ENCODE measurements around the gene IGF2BP2.
"Not testable (repeated sequence)": the region's sequence is repeated elsewhere in the genome, so short reads cannot be mapped to it uniquely, and the experiment has no call there.

Gene IGF2BP2

DNA sequence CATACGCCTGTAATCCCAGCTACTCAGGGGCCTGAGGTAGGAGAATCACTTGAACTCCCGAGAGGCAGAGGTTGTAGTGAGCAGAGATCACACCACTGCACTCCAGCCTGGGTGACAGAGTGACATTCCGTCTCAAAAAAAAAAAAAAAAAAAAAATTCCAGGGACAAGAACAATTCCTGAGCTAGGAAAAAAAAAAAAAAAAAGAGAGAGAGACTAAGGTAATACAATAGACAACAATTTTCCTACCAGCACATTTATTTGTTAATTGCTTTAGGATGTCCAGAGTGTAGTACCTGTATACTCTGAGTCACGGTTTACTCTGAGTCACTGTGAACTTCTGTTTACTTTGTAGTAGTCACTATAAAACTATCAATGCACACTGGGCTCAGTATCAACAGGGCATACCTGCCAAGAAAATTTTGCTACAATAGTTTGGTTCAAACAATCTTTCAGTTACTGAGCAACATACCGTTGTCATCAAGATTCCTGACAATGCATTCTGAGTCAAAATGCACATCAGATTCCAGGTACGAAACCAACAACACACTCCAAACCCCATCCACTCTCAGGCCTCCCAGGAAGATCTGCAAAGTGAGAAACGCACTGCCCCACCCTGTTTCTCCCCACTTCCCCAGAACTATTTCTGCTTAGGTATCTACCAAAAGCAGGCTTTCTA is 28.3 kb downstream of the IGF2BP2 start:
- H3K4me1 Mint-ChIP-seq, result peaks cover 11% of the 10 kb centered on the region
- H3K9me3 Mint-ChIP-seq, result no peaks in the 10 kb centered on the region
- DNase-seq (no peak), ATAC-seq (peak; percentile 73)
- H3K4me3 Mint-ChIP-seq, result no peak overlapping the region
- peaks cover 11% of the 10 kb centered on the region for H3K27me3 Mint-ChIP-seq
- H3K27ac Mint-ChIP-seq, result peak overlapping the region in 1 of 2 donors; percentile 42

DNA sequence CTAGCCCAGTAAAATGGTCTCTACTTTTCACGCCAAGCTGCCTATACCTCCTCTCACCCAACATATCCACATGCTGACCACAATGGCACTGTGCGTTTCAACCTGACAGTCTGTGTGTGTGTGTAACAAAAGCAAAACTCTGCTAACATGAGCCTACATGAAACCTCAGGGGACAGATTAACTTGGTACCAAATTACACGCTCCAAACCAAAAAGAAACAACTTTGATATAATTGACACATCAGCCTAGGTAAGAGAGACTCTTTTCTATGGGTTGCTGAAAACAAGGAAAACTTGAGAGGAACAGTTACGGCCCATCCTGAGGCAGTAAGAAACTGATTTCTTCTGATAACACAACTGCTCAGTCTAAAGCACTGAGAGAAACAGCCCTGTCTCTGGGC is 31.5 kb downstream of the IGF2BP2 start:
- no peak overlapping the region for H3K4me3 Mint-ChIP-seq
- peaks cover 23% of the 10 kb centered on the region for H3K27me3 Mint-ChIP-seq
- DNase-seq (no peak), ATAC-seq (no peak)
- H3K27ac Mint-ChIP-seq, result no peak overlapping the region
- peaks cover 11% of the 10 kb centered on the region for H3K4me1 Mint-ChIP-seq
- no peaks in the 10 kb centered on the region for H3K9me3 Mint-ChIP-seq

DNA sequence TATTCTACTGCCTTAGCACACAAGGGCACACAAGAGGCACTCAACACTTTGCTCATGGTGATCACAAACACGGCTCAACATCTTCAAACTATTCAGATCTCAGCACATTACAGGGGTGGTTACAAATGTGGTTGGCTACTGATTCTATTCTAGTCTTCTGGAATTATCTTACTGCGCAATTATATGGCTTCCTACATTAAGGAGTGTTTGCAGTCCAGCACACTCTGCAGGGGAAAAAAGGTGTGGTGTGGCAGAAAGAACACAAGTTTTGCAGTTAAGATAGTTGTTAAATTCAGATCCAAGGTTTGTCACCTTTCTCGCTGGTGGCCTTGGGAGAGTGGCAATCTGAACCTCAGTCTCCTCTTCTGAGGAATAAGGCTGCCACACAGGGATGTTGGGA is 31.9 kb downstream of the IGF2BP2 start:
- no peak for DNase-seq
- Mint-ChIP-seq H3K4me3 (no peak overlapping the region), H3K4me1 (peaks cover 11% of the 10 kb centered on the region), H3K27ac (no peak overlapping the region), H3K9me3 (no peaks in the 10 kb centered on the region), H3K27me3 (peaks cover 23% of the 10 kb centered on the region)
- ATAC-seq, result no peak

DNA sequence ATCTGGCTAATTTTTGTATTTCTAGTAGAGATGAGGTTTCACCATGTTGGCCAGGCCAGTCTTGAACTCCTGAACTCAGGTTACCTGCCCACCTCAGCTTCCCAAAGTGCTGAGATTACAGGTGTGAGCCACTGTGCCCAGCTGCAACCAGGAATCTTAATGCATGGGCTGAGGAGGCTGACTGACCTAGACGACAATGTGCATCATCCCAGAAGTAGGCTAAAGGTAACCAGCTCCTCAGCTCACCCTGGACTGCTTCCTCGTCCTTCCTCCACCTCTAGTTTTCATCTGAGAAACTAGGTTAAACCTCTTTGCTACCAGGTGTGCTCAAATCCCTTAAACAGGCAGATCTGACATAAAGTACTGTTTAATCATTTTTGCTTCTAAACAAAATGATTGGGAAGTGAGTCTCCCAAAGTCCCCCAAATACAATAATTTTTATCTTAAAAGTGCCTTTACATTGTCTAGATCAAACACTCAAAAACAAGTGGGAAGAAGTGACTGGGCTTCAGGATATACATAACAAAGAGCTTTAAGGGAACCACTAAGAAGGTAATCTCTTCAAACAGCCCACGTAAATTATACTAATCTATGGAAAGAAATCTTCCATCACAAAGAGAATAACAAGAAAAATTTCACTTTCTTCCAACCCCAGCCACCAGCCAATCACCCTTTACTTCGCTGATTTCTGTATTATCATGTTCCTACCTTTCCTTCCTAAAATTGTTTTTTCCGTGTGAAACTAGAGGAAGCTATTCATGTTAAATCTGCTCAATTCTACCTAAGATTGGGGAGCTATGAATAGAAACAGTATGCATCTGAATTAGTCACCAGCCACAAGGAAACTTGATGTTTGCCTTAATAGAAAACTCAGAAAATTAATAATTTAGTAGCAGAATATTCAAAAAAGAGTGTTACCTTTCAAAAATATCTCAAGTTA is 34.7 kb downstream of the IGF2BP2 start:
- Mint-ChIP-seq H3K27ac (no peak overlapping the region), H3K4me1 (peaks cover 9% of the 10 kb centered on the region), H3K4me3 (no peak overlapping the region), H3K9me3 (no peaks in the 10 kb centered on the region), H3K27me3 (peaks cover 15% of the 10 kb centered on the region)
- ATAC-seq (no peak), DNase-seq (no peak)

DNA sequence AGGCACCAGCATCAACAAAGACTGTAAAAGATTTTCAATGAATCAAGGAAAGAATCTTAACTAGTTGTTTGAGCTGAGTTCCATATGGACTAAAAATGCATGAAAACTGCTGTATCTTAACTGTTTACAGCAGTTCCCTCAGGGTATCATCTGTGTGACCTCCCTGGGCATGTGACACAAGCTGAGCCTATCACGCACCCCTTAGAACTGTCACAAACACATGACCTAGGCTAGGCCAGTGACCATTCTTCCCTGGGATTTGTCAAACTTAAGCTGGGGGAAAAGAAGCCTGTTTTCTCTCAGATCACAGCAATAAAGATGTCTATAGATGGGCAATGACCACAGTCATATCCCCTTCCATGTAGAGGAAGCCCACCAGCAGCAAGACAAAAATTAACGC is 35.7 kb downstream of the IGF2BP2 start:
- Mint-ChIP-seq H3K4me3 (no peak overlapping the region), H3K9me3 (no peaks in the 10 kb centered on the region), H3K4me1 (no peaks in the 10 kb centered on the region), H3K27ac (no peak overlapping the region), H3K27me3 (peaks cover 15% of the 10 kb centered on the region)
- DNase-seq, result no peak
- no peak for ATAC-seq

DNA sequence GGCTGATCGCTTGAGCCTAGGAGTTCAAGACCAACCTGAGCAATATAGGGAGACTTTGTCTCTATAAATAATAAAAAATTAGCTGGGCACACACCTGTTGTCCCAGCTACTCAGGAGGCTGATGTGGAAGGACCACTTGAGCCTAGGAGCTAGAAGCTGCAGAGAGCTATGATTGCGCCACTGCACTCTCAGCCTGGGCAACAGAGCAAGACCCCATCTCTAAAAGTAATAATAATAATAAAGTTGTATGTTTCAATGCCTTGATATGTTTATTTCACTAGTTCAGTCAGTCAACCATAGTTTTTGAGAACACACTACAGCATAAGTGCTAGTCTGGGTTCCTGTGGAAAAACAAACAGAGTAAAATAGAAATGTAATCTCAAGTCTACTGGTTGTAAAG is 36.5 kb downstream of the IGF2BP2 start:
- no peak overlapping the region for H3K27ac Mint-ChIP-seq
- H3K4me1 Mint-ChIP-seq, result no peaks in the 10 kb centered on the region
- no peak overlapping the region for H3K4me3 Mint-ChIP-seq
- no peak for DNase-seq
- peaks cover 15% of the 10 kb centered on the region for H3K27me3 Mint-ChIP-seq
- no peak for ATAC-seq
- no peaks in the 10 kb centered on the region for H3K9me3 Mint-ChIP-seq

DNA sequence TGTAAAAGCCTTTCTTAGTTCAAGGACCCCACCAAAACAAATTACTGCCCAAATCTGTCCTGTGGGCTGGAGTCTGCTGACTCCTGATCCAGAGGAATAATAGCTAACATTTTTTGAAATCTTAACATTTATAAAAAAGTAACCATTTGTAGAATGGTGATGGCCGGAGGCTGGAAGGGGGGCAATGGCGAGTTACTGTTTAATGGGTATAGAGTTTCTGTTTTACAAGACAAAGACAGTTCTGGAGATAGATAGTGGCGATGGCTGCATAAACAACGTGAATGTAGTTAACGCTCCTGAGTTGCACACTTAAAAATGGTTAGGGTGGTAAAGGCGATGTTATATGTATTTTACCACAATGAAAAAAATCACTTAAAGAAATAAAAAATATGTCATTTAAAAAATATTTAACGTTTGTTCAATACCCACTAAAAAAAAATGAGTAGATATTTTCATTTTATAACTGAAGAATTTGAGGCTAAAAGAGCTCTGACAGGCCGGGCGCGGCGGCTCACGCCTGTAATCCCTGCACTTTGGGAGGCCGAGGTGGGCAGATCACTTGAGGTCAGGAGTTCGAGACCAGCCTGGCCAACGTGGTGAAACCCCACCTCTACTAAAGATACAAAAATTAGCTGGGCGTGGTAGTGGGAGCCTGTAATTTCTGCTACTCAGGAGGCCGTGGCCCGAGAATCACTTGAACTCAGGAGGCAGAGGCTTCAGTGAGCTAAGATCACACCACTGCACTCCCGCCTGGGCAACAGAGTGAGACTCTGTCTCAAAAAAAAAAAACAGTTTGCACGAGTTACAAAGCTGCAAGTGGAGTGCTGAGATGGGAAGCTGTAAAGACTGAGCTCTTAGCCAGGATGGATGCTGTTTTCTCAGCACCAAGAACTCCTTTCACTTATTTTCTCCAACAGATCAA is 37.6 kb downstream of the IGF2BP2 start:
- no peak for ATAC-seq
- Mint-ChIP-seq H3K4me1 (no peaks in the 10 kb centered on the region), H3K4me3 (no peak overlapping the region), H3K27ac (no peak overlapping the region), H3K9me3 (no peaks in the 10 kb centered on the region), H3K27me3 (peaks cover 16% of the 10 kb centered on the region)
- no peak for DNase-seq

DNA sequence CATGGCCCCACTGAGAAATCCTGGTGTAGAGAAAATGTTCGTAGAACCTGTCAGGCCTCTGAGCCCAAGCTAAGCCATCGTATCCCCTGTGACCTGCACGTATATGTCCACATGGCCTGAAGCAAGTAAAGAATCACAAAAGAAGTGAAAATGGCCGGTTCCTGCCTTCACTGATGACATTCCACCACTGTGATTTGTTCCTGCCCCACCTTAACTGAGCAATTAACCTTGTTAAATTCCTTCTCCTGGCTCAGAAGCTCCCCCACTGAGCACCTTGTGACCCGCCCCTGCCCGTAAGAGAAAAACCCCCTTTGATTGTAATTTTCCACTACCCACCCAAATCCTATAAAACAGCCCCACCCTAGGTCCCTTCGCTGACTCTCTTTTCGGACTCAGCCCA is 38.6 kb downstream of the IGF2BP2 start:
- peaks cover 17% of the 10 kb centered on the region for H3K27me3 Mint-ChIP-seq
- DNase-seq, H3K9me3 Mint-ChIP-seq, ATAC-seq, H3K27ac Mint-ChIP-seq, H3K4me3 Mint-ChIP-seq, H3K4me1 Mint-ChIP-seq: not testable (repeated sequence)

DNA sequence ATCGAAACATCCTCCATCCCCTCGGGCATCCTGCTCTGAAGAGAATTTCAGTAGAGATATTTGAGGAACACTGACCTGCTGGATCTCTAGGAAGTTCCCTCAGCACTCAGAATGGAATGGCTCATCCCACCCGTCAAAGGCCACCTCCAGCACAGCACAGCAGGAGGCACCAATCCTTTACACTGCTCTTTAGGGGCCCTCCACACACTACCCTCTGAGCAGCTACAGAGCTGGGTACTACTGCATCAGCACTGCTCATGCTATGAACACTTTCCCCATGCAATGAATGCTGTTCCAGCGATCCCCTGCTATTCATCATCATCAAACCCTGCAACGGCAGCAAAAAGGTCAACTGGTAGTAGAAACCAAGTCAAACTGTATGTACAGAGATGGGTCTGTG is 40.5 kb downstream of the IGF2BP2 start:
- DNase-seq (no peak), ATAC-seq (no peak)
- Mint-ChIP-seq H3K4me1 (no peaks in the 10 kb centered on the region), H3K27ac (no peak overlapping the region), H3K27me3 (peaks cover 8% of the 10 kb centered on the region), H3K9me3 (no peaks in the 10 kb centered on the region), H3K4me3 (no peak overlapping the region)

DNA sequence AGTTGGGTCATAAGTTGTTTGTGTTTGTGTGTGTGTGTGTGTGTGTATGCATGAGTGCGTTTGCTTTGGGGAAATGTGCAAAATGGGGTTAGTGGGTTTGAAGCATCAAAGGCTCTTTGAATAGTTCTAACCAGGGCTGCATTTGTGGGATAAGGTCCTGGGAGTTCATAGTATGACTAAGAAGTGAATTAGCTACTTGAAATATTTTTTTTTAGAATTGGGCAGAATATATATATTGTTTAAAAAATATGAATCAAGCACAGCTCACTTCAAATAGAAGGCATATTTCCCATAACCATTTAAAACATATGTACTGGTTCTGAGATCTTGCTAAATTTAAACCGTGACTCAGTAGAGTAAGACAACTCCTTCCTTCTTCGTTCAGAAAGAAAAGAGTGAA is 43.1 kb downstream of the IGF2BP2 start:
- Mint-ChIP-seq H3K4me1 (no peaks in the 10 kb centered on the region), H3K9me3 (no peaks in the 10 kb centered on the region), H3K4me3 (no peak overlapping the region), H3K27me3 (peaks cover 8% of the 10 kb centered on the region), H3K27ac (no peak overlapping the region)
- ATAC-seq (no peak), DNase-seq (no peak)

DNA sequence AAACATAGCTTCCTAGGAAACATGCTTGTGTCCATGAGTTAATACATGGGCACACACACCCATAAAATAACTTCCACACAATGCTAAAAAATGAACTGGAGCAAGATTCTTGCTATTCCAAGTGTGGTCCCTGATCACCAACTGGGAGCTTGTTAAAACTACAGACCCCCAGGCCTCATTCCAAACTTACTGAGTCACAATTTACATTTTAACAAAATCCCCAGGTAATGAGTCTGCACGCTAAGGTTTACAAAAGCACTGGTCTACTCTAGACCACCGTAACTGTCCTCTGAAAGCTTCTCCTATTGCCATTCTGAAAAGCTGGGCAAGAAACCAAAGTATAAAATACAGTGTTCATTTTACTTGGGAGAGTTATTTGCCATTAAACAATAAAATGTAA is 45.4 kb downstream of the IGF2BP2 start:
- DNase-seq, result no peak
- Mint-ChIP-seq H3K27ac (no peak overlapping the region), H3K4me3 (no peak overlapping the region), H3K27me3 (peaks cover 8% of the 10 kb centered on the region), H3K9me3 (no peaks in the 10 kb centered on the region), H3K4me1 (no peaks in the 10 kb centered on the region)
- no peak for ATAC-seq

DNA sequence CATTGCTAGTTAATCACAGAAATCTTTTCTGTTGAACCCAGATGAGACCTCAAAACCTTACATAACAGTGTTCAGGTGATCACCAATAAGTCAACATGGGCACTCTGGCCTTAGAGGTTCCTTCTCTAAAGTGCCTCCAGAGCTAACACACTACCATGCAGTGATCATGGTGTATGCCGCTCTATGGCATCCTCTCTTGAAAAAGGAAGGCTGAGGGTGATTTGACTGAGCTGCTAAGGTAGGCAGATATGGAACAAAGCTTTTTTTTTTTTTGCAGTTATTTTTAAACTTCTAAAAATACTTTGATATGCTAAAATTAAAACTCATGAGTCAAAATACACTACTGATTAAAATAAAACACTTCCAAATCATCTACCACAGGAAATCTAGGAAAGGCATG is 46.0 kb downstream of the IGF2BP2 start:
- DNase-seq, result no peak
- ATAC-seq, result no peak
- Mint-ChIP-seq H3K27ac (no peak overlapping the region), H3K9me3 (no peaks in the 10 kb centered on the region), H3K4me1 (peaks cover 3% of the 10 kb centered on the region), H3K27me3 (peaks cover 8% of the 10 kb centered on the region), H3K4me3 (no peak overlapping the region)

DNA sequence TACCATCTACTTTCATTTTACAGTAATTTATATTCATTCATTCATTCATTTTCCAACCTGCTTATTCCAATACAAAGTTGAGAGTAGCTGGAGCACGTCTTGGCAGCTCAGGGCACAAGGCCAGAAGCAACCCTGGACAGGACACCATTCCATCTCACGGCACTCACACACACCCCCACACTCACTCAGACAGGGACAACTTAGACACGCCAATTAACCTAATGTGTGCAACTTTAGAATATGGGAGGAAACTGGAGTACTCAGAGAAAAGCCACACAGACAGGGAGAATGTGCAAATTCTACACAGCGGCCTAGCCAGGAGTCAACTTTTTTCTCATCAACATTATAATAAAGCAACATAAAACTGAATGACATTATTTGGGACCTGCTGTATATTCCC is 46.7 kb downstream of the IGF2BP2 start:
- Mint-ChIP-seq H3K4me3 (no peak overlapping the region), H3K4me1 (peaks cover 6% of the 10 kb centered on the region), H3K27ac (no peak overlapping the region), H3K27me3 (peaks cover 8% of the 10 kb centered on the region), H3K9me3 (no peaks in the 10 kb centered on the region)
- ATAC-seq, result no peak
- no peak for DNase-seq

DNA sequence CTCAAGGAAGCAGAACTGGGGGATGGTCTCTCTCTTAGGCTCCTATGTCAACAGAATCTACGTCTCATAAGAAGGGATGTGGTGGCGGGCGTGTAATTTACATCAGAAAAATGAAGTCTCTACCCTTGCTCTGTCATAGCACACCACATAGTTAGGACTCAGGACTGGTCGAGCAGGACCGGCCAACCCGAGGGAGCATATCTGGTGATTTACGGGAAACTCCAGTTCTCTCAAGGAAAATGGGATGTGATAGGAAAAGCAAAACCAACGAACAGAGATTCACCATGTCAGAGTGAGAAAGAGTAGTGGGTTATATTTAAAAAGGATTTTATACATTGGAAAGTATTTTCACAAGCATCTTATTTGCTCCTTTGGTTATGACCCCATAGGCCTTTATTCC is 54.7 kb downstream of the IGF2BP2 start:
- peaks cover 9% of the 10 kb centered on the region for H3K27me3 Mint-ChIP-seq

DNA sequence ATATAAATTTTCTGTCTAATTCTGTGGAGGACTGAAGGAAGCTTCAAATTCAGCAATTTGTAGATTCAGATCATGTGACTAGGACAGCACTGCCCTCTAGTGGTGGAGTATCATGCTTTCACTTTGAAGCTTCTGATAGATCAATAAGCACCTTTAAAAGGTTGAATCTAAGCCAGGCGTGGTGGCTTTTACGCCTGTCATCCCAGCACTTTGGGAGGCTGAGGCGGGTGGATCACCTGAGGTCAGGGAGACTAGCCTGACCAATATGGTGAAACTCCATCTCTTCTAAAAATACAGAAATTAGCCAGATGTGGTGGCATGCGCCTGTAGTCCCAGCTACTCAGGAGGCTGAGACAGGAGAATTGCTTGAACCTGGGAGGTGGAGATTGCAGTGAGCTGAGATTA is 56.3 kb downstream of the IGF2BP2 start:
- peak overlapping the region in 1 of 2 donors; percentile 79 for H3K27ac Mint-ChIP-seq
- not testable (repeated sequence) for H3K4me1 Mint-ChIP-seq, H3K9me3 Mint-ChIP-seq, H3K4me3 Mint-ChIP-seq
- DNase-seq (peak; percentile 51 to 52), ATAC-seq (peak; percentile 52)
- H3K27me3 Mint-ChIP-seq, result peaks cover 22% of the 10 kb centered on the region

More for the DNA sequence above, 54.7 kb downstream of the IGF2BP2 start:
- no peak for DNase-seq
- Mint-ChIP-seq H3K4me1 (peaks cover 6% of the 10 kb centered on the region), H3K9me3 (no peaks in the 10 kb centered on the region), H3K27ac (no peak overlapping the region), H3K4me3 (no peak overlapping the region)
- no peak for ATAC-seq

All from stimulated activated naive CD8-positive, alpha-beta T cell treated with anti-CD3 and anti-CD28 coated beads, Interleukin-15, amount 100 ng/mL, for 72 hours (primary cell).